Glutamatergic neuron (in vitro differentiated cells): ENCODE measurements around the gene FTCD. TPM values are rescaled to one million over a fixed set of nuclear protein-coding genes. Genes with fewer than 3 reads are reported as not detected.
A peak's percentile ranks its signal among the peaks of the same experiment; 100 is the strongest.

Experiments
- DNase-seq: peaks from one replicate; pipeline ENCODE4 v3.0.0; 2022
- H3K27ac Mint-ChIP-seq: one replicate; pipeline ENCODE4 v1.8.0; 2020; ENCODE audit warnings: mild to moderate bottlenecking, mixed read lengths, inconsistent platforms; ENCODE audit not compliant: unreplicated experiment
- H3K27me3 Mint-ChIP-seq: one replicate; pipeline ENCODE4 v1.8.0; 2020; ENCODE audit warnings: mild to moderate bottlenecking, moderate library complexity, mixed read lengths, inconsistent platforms; ENCODE audit not compliant: unreplicated experiment
- H3K36me3 Mint-ChIP-seq: one replicate; pipeline ENCODE4 v1.8.0; 2020; ENCODE audit warnings: mild to moderate bottlenecking, mixed read lengths, inconsistent platforms; ENCODE audit not compliant: unreplicated experiment
- H3K4me1 Mint-ChIP-seq: one replicate; pipeline ENCODE4 v1.8.0; 2020; ENCODE audit warnings: mild to moderate bottlenecking, low read depth, mixed read lengths, inconsistent platforms; ENCODE audit not compliant: unreplicated experiment
- H3K4me3 Mint-ChIP-seq: one replicate; pipeline ENCODE4 v1.8.0; 2020; ENCODE audit warnings: mild to moderate bottlenecking, mixed read lengths, inconsistent platforms; ENCODE audit not compliant: unreplicated experiment
- H3K9me3 Mint-ChIP-seq: one replicate; pipeline ENCODE4 v1.8.0; 2020; ENCODE audit warnings: mild to moderate bottlenecking, moderate library complexity, mixed read lengths, inconsistent platforms; ENCODE audit not compliant: unreplicated experiment
- total RNA-seq: library from RNA; stranded (reverse); fragmentation: NEBNext Ultra II Directional; extraction: Animal tissue kit (Norgen Biotek cat#: 25700); gene quantifications from one replicate; pipeline ENCODE4 v1.2.1, GENCODE V29; 2021; ENCODE audit not compliant: unreplicated experiment
- TF ChIP-seq, protein P1 (sequence below): fragments of 200-600 bp; sonication (generic); IDR thresholded peaks from one replicate; pipeline ENCODE4 v1.5.0; 2021; ENCODE audit not compliant: partially characterized antibody, unreplicated experiment

The FTCD gene
- total RNA-seq, 1 donor from 2014 or later, result 13.4 TPM

DNA sequence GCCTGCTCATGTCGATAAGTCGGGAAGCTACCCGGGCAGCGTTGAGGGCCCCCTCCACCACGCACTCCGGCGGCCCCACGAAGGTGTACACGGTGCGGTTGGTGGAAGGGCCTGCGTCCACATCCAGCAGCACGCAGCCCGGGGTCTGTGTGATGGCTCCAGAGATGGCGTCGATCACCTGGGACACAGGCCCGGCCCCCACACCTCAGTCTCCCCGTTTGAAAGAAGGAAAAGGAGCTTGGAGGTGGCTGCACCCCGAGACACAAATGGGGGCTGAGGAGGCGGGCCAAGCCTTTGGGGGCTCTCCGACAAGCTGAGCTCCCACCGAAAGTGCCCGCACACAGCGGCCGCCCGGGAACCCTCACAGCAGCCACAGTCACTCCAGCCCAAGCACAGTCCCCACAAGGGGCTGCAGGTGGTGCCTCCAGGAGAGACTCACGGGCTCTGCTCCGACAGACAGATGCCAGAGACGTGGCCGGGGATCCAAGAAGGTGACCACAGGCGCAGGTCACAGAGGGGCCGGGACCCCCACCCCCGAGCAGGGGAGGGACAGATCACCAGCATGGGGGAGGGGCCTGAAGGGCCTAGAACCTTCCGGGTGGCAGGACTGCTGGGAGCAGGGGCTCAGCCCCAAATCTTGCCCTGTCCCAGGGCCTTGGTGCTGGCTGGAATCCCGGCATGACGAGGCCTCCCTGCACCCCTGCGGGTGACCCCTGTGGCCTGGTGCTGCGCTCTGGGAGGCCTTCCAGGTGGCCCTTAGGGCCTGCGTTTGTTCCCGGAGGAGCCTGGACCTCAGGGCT, 1.0 kb downstream of the FTCD start:
- no peaks in the 10 kb centered on the region for H3K36me3 Mint-ChIP-seq
- no peak overlapping the region for H3K4me3 Mint-ChIP-seq
- H3K27ac Mint-ChIP-seq, result no peak overlapping the region

DNA sequence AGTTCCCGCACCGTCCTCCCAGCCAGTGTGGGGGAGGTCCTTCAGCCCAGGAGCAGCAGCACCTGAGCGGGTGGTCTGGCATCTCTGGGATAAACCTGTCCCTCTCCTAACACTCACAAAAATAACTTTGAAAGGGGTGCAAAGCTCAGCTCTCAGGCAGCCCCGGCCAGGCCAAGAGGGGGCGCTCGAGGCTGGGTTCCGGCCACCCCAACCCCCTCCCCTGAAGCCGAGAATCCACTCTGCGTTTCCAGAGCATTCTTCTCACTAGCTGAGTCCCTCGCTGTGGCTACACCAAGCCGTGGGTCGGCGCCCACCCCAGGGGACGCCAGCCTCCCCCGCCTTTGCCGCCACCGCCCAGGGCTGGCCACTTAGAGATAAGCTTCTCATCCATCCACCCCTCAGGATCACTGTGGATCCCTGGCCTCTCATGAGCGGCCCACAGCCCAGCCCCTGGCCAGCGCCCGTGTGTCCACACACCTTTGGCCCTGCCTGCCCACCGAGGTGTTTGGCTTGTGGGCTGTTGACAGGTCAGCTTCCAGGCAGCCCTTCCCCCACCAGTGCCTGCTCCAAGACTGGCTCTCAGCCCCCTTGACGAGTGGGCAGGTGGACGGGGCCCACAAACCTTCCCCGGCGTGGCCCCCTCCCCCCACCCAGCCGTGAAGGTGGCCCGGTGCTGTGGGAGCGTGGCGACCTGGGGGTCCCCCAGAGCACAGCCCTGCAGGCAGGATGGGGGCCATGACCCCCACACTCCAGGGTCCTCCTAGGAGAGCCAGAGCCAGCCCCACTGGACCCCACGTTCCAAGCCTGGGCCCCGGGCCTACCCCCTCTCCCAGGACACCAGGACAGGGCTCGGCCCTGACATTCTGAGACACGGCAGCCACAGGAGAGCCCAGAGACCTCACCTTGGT, 1.9 kb downstream of the FTCD start:
- DNase-seq, result peak; percentile 85
- peaks cover 8% of the 10 kb centered on the region for H3K4me1 Mint-ChIP-seq
- peaks cover 7% of the 10 kb centered on the region for H3K27me3 Mint-ChIP-seq
- TF ChIP-seq, protein P1, sequence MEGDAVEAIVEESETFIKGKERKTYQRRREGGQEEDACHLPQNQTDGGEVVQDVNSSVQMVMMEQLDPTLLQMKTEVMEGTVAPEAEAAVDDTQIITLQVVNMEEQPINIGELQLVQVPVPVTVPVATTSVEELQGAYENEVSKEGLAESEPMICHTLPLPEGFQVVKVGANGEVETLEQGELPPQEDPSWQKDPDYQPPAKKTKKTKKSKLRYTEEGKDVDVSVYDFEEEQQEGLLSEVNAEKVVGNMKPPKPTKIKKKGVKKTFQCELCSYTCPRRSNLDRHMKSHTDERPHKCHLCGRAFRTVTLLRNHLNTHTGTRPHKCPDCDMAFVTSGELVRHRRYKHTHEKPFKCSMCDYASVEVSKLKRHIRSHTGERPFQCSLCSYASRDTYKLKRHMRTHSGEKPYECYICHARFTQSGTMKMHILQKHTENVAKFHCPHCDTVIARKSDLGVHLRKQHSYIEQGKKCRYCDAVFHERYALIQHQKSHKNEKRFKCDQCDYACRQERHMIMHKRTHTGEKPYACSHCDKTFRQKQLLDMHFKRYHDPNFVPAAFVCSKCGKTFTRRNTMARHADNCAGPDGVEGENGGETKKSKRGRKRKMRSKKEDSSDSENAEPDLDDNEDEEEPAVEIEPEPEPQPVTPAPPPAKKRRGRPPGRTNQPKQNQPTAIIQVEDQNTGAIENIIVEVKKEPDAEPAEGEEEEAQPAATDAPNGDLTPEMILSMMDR, result peak; percentile 69
- no peak overlapping the region for H3K4me3 Mint-ChIP-seq
- peaks cover 17% of the 10 kb centered on the region for H3K9me3 Mint-ChIP-seq
- no peak overlapping the region for H3K27ac Mint-ChIP-seq
- no peaks in the 10 kb centered on the region for H3K36me3 Mint-ChIP-seq

More for the DNA sequence above, 1.0 kb downstream of the FTCD start:
- Mint-ChIP-seq H3K27me3 (peaks cover 7% of the 10 kb centered on the region), H3K9me3 (peaks cover 14% of the 10 kb centered on the region), H3K4me1 (peaks cover 8% of the 10 kb centered on the region)
- TF ChIP-seq, protein P1, result no peak
- peak; percentile 13 for DNase-seq

DNA sequence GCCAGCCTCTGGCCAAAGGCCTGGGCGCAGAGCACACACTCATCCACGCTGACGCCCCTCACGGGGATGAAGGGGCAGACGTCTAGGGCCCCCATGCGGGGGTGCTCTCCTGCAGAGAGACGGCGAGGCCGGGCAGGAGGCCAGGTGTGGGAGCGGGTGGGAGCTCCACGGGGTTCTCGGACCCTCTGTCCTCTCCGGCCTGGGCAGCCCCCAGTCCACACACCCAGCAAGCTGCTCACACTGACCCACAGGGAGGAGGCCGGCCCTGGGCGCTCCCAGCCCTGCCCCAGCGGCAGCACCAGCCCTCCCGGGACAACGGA, 2.5 kb downstream of the FTCD start:
- Mint-ChIP-seq H3K36me3 (no peaks in the 10 kb centered on the region), H3K27me3 (peaks cover 7% of the 10 kb centered on the region)
- TF ChIP-seq, protein P1, result no peak

DNA sequence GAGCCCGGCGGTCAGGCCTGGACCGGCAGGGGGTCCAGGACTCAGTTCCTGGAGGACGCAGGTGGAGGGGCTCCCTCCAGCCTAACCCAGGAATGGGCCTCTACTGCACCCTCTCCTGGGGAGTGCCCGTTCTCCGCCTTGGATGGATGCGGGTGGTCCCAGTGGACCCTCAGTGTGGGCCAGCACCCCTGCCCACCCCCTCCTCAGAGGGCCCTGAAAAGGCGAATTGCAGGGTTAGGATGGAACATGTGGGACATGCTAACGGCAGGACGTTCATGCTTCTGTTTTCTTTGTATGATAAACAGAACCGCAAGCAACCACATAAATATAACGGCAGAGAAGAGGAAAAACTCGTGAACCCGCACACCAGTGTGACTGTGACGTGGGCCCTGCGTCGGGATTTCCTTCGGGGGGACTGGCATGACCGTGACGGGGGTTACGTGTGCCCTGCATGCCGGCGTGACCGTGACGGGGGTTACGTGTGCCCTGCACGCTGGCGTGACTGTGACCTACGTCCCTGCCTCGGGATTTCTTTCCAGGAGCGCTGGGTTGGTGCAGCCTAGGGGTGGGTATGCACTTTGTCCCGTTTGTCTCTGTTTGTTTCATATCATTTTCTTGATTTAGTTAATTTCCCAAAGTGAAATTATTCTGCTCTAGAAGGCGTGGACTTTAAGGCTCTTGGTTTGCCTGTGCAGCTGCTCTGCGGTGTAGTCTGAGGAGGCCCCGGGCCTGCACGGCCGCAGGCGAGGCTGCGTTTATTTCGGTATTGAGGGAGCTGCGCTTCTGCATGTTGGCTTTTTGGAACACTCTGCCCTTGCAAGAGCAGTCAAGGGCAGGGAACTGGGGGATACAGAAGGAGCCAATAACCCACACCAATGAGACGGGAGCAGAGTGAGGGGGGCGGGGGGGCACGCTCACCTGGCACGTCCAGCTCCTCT, 3.1 kb downstream of the FTCD start:
- H3K4me3 Mint-ChIP-seq, result no peak overlapping the region
- H3K36me3 Mint-ChIP-seq, result no peaks in the 10 kb centered on the region
- peak overlapping the region; percentile 38 for H3K27ac Mint-ChIP-seq
- H3K4me1 Mint-ChIP-seq, result peaks cover 2% of the 10 kb centered on the region
- TF ChIP-seq, protein P1, result no peak
- H3K27me3 Mint-ChIP-seq, result peaks cover 4% of the 10 kb centered on the region
- peaks cover 17% of the 10 kb centered on the region for H3K9me3 Mint-ChIP-seq
- DNase-seq, result peak; percentile 19

More for the DNA sequence above, 2.5 kb downstream of the FTCD start:
- DNase-seq, result no peak
- Mint-ChIP-seq H3K4me3 (no peak overlapping the region), H3K9me3 (peaks cover 17% of the 10 kb centered on the region), H3K27ac (no peak overlapping the region), H3K4me1 (peaks cover 5% of the 10 kb centered on the region)
